ENCODE results near the gene LAMC3. TPM values are rescaled to one million over a fixed set of nuclear protein-coding genes. Genes with fewer than 3 reads are reported as not detected.

Gene LAMC3
- polyA plus RNA-seq, 1 donor = 1.9 TPM

GRCh38 chr9:131076347-131077195 lies 67.6 kb downstream of the LAMC3 start:
- no peak for DNase-seq (ENCODE audit: low read depth)

DNA sequence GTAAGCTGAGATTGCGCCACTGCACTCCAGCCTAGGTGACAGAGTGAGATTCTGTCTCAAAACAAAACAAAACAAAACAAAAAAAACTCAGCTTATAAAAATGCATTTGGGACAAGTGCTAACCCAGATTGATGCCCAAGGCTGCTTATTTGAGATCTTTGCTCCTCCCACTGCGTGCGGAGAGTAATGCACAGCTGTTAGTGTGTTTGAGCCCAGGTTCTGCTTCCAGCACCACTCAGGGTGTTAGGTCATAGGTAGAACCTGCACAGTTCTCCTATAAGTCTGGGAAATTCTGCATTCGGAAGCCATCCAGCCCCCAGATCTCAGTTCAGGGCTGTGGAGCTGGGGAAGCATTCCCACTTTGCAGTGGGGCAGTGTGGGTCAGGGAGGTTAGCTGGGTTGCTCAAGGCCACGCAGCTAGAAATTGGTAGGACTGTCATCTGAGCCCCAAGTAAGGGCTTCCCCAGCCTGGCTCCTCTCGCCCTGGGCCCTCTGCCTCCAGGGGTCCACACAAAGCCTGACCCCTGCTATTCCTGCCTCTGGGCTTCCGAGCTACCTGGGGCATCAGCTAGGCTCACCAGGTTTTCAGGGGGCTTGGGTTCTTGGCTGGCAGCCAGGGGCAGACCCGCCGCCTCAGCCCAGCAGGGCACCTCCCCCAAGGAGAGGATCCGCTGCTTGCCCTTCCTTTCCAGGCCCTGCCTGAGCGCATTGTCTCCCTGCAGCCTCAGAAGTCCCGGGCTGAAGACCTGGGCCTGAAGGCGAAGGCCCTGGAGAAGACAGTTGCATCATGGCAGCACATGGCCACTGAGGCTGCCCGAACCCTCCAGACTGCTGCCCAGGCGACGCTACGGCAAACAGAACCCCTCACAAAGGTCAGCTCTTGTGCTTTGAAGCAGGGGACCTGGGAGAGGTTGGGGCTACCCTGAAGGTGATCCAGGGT lies 69.7 kb downstream of the LAMC3 start:
- DNase-seq (ENCODE audit: low read depth) = no peak

DNA sequence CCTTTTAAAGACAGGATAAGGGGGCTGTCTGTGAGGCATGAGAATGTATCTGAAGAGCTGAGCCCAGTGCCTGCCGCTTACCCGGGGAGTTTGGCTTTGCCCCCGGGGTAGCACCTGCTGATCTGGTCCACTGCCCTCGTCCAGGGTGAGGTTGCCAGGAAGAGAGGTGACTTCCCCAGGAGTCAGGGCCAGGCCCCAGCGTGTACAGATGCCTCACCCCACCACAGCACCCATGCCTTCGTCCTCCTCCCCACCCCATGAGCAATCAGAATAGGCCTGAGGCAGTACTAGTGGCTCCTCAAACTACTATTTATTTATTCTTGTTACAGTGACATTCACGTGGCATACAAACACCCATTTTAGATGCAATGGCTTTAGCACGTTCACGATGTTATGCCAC lies 71.6 kb downstream of the LAMC3 start:
- no peak for DNase-seq (ENCODE audit: low read depth)

DNA sequence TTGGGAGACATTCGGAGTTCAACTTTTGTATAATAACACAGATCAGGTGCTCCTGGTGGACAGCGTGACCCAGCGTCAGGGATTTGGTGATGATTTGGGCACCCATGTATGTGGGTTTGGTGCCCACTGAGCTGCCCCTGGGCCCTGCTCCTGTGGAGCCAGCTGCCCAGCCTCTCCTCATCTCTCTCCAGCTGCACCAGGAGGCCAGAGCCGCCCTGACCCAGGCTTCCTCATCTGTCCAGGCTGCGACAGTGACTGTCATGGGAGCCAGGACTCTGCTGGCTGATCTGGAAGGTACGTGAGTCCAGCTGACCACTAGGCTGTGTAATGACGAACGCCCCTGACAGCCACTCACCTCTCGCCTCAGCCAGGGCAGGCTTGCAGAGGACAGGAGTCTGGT lies 72.9 kb downstream of the LAMC3 start:
- no peak for DNase-seq (ENCODE audit: low read depth)

- no peak for DNase-seq (ENCODE audit: low read depth)
Measured at GRCh38 chr9:131082774-131083512, 74.0 kb downstream of the LAMC3 start.

DNA sequence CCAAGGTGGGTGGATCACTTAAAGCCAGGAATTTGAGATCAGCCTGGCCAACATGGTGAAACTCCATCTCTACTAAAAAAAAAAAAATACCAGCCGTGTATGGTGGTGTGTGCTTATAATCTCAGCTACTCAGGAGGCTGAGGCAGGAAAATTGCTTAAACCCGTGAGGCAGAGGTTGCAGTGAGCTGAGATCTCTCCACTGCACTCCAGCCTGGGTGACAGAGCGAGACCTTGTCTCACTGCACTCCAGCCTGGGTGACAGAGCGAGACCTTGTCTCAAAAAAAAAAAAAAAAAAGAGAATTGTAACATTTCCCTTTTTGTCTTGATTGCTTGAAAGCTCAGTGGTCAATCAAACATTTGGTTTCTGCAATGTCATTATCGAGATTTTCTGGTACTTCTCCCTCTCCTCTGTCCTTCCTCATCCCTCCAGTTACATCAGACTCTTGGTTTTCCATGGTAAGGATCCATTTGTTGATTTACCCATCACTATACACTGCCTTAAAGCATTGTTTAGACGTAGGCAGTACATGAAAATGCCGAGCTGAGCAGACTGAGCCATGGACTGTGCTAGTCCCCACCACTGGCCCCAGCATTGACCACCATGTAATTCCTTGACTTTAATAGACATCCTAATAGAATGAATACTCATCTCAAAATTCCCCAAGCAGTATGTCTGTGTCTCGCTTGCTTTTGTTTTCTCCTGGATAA lies 75.8 kb downstream of the LAMC3 start:
- DNase-seq (ENCODE audit: low read depth) = no peak

DNA sequence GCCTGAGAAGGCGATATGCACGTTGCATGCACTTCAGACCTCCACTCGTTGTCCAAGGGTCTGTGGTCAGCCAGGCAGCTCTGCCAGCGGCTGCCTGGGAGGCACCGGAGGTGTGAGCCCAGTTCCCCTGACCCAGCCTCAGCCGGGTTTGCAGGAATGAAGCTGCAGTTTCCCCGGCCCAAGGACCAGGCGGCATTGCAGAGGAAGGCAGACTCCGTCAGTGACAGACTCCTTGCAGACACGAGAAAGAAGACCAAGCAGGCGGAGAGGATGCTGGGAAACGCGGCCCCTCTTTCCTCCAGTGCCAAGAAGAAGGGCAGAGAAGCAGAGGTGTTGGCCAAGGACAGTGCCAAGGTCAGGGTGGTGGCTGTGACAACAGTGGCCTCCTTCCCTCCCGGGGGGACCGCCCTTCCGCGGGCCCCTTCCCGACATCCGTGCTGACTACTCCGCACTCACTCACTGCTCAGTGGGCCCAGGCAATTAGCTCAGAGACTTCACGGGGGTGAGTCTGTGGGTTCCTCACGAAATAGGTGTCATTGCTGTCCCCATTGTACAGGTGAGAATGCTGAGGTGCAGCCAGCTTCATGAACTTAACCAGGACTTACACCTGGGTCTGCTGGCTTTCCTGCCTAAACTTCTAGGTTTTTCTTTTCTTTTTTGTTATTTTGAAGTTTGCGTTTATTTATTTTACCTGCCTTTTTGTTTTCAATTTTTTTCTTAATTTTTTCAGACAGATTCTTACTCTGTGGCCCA lies 76.6 kb downstream of the LAMC3 start:
- DNase-seq (ENCODE audit: low read depth) = no peak

GRCh38 chr9:131087354-131087893 lies 78.5 kb downstream of the LAMC3 start:
- DNase-seq (ENCODE audit: low read depth) = no peak

DNA sequence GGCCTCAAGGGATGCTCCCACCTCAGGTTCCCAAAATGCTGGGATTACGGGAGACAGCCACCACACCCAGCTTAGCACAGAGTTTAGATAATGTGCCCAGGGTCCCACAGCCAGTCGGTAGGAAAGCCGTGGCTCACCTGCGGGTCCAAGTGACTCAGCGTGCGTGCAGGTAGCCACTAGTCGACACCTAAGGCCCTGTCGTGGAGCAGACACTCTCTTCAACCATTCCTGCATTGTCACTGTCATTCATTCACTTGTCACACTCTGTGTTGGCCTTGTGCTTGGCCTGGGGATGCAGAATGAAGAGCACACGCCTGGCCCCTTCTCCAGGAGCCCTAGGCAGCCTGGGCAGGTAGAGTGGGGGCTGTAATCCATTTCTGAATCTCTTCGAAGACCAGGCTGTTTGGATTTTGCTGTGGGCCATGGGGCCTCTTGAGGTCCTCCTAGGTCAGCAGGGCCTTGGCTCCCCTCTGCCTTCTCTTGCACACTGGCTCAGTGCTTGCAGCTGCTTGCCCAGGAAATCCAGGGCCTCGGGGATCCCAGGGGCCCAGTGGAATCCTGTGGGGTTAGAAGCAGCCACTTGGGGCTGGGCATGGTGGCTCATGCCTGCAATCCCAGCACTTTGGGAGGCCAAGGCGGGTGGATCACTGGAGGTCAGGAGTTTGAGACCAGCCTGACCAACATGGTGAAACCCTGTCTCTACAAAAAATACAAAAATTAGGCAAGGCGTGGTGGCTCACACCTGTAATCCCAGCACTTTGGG lies 81.2 kb downstream of the LAMC3 start:
- DNase-seq (ENCODE audit: low read depth) = no peak

DNA sequence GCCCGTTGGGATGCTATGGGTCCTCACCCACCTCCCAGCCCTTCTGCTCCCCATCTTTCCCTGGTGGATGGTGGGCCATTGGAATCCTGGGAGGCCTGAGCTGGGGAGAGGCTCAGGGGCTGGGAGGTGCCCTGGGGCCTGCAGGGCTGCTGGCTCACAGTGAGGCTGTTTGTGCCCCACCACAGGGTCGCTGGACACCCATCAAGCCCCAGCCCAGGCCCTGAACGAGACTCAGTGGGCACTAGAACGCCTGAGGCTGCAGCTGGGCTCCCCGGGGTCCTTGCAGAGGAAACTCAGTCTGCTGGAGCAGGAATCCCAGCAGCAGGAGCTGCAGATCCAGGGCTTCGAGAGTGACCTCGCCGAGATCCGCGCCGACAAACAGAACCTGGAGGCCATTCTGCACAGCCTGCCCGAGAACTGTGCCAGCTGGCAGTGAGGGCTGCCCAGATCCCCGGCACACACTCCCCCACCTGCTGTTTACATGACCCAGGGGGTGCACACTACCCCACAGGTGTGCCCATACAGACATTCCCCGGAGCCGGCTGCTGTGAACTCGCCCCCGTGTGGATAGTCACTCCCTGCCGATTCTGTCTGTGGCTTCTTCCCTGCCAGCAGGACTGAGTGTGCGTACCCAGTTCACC lies 82.5 kb downstream of the LAMC3 start:
- DNase-seq (ENCODE audit: low read depth) = no peak

- DNase-seq (ENCODE audit: low read depth) = no peak
Measured at GRCh38 chr9:131092030-131092429, 83.1 kb downstream of the LAMC3 start.

GRCh38 chr9:131092548-131093440 lies 83.8 kb downstream of the LAMC3 start:
- no peak for DNase-seq (ENCODE audit: low read depth)

- DNase-seq (ENCODE audit: low read depth) = no peak
Measured at GRCh38 chr9:131094015-131094414, 85.0 kb downstream of the LAMC3 start.

- DNase-seq (ENCODE audit: low read depth) = no peak
Measured at GRCh38 chr9:131094622-131095021, 85.6 kb downstream of the LAMC3 start.

- DNase-seq (ENCODE audit: low read depth) = no peak
Measured at GRCh38 chr9:131095666-131096268, 86.8 kb downstream of the LAMC3 start.

DNA sequence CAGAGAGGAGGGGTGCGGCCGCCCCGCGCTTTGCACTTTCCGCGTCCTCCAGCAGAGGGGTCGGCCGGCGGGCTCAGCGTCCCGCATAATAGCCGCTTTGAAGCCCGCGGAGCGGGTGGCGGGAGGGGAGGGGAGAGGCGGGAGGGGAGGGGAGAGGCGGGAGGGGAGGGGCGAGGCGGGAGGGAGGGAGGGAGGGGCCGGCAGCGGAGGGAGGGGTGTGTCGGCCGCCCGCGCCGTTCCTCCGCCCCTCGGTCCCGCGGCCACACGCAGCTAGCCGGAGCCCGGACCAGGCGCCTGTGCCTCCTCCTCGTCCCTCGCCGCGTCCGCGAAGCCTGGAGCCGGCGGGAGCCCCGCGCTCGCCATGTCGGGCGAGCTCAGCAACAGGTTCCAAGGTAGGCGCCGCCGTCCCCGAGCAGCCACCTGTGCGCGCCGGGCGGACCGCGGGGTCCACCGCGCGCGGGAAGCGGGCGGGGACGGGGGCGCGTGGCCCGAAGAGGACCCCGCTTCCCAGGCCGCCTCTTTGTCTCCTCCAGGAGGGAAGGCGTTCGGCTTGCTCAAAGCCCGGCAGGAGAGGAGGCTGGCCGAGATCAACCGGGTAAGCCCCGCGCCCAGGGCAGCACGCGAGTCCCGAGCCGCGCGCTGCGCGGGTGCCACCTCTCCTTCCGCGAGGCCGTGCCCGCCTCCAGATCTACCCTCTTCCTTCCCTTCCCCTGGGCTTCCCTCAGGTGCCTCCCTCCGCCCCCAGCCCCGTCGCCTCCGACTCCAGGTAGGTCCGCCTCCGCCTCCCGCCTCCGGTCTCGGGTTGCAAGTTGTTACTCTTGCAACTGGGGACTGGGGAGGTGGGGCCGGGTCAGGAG lies 87.5 kb downstream of the LAMC3 start, which contains the start of gene AIF1L:
Gene AIF1L (plus strand): TSS at position 263 of the 857 bp plus-strand sequence. CDS start 99 bp downstream, at position 362.
- no peak for DNase-seq (ENCODE audit: low read depth)
